RWPE2 (cell line): ENCODE data around the gene GRAP2.
"Not testable (repeated sequence)": the region's sequence is repeated elsewhere in the genome, so short reads cannot be mapped to it uniquely, and the experiment has no call there.

ENCODE experiments used
- ATAC-seq: fragments of 200-7000 bp; cut with Tn5 transposase; 3 replicates; pipeline ENCODE4 v1.9.1; 2021; ENCODE audit warnings: low read depth
- DNase-seq: peaks from one replicate; pipeline ENCODE4 v3.0.0-alpha.2; 2020; ENCODE audit warnings: low spot score
- H3K27ac ChIP-seq: fragments of 450-650 bp; 2 replicates; pipeline ENCODE4 v1.5.1; 2017; ENCODE audit warnings: mild to moderate bottlenecking; ENCODE audit not compliant: poor library complexity, severe bottlenecking
- H3K27me3 ChIP-seq: fragments of 250-450 bp; sonication (Bioruptor Pico); 2 replicates; pipeline ENCODE4 v1.5.1; 2021; ENCODE audit warnings: mild to moderate bottlenecking, moderate library complexity; ENCODE audit not compliant: insufficient read depth, poor library complexity, severe bottlenecking
- H3K36me3 ChIP-seq: fragments of 250-450 bp; sonication (Bioruptor Pico); 2 replicates; pipeline ENCODE4 v1.5.1; 2020; ENCODE audit warnings: low read depth, mild to moderate bottlenecking, moderate library complexity
- H3K4me1 ChIP-seq: fragments of 250-450 bp; sonication (Bioruptor Pico); 2 replicates; pipeline ENCODE4 v1.5.1; 2021; ENCODE audit warnings: mild to moderate bottlenecking, moderate library complexity; ENCODE audit not compliant: insufficient read depth, poor library complexity, severe bottlenecking
- H3K4me3 ChIP-seq: fragments of 250-450 bp; sonication (Bioruptor Pico); 2 replicates; pipeline ENCODE4 v1.5.1; 2021; ENCODE audit warnings: mild to moderate bottlenecking, moderate library complexity; ENCODE audit not compliant: severe bottlenecking
- H3K9me3 ChIP-seq: fragments of 250-450 bp; sonication (Bioruptor Pico); 2 replicates; pipeline ENCODE4 v1.5.1; 2021; ENCODE audit warnings: mild to moderate bottlenecking, moderate library complexity; ENCODE audit not compliant: severe bottlenecking
- TF ChIP-seq, protein P1 (sequence below): fragments of 450-650 bp; IDR thresholded peaks from one replicate; pipeline ENCODE4 v1.5.1; 2017; ENCODE audit warnings: mild to moderate bottlenecking, moderate library complexity; ENCODE audit not compliant: poor library complexity, severe bottlenecking

The GRAP2 gene

DNA sequence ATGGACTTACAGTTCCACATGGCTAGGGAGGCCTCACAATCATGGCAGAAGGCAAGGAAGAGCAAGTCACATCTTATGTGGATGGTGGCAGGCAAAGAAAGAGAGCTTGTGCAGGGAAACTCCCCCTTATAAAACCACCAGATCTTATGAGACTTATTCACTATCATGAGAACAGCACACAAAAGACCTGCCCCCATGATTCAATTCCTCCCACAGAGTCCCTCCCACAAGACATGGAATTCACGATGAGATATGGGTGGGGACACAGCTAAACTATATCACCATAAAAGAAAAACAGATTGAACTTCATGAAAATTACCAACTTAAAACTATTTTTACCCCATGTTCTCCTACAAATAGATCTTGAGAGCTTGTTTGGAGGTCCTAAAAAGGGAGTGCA is 26.9 kb upstream of the GRAP2 start:
- Histone ChIP-seq H3K4me3 (no peak overlapping the region), H3K27ac (no peak overlapping the region), H3K4me1 (no peaks in the 10 kb centered on the region), H3K9me3 (no peaks in the 10 kb centered on the region), H3K27me3 (peaks cover 11% of the 10 kb centered on the region), H3K36me3 (no peaks in the 10 kb centered on the region)
- DNase-seq (no peak), ATAC-seq (no peak)
- TF ChIP-seq, protein P1, sequence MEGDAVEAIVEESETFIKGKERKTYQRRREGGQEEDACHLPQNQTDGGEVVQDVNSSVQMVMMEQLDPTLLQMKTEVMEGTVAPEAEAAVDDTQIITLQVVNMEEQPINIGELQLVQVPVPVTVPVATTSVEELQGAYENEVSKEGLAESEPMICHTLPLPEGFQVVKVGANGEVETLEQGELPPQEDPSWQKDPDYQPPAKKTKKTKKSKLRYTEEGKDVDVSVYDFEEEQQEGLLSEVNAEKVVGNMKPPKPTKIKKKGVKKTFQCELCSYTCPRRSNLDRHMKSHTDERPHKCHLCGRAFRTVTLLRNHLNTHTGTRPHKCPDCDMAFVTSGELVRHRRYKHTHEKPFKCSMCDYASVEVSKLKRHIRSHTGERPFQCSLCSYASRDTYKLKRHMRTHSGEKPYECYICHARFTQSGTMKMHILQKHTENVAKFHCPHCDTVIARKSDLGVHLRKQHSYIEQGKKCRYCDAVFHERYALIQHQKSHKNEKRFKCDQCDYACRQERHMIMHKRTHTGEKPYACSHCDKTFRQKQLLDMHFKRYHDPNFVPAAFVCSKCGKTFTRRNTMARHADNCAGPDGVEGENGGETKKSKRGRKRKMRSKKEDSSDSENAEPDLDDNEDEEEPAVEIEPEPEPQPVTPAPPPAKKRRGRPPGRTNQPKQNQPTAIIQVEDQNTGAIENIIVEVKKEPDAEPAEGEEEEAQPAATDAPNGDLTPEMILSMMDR, result no peak

DNA sequence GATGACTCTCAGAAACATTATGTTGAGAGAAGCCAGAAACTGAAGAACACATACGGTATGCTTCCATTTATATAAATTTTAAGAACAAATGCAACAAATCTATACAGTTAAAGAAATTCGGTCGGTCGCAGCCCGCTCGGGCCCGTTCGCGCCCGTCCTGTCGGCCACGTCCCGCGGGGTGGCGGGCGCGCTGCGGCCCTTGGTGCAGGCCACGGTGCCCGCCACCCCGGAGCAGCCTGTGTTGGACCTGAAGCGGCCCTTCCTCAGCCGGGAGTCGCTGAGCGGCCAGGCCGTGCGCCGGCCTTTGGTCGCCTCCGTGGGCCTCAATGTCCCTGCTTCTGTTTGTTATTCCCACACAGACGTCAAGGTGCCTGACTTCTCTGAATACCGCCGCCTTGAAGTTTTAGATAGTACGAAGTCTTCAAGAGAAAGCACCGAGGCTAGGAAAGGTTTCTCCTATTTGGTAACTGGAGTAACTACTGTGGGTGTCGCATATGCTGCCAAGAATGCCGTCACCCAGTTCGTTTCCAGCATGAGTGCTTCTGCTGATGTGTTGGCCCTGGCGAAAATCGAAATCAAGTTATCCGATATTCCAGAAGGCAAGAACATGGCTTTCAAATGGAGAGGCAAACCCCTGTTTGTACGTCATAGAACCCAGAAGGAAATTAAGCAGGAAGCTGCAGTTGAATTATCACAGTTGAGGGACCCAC is 25.6 kb upstream of the GRAP2 start:
- not testable (repeated sequence) for ATAC-seq, H3K36me3 ChIP-seq, DNase-seq, H3K4me3 ChIP-seq, H3K9me3 ChIP-seq, H3K4me1 ChIP-seq, H3K27ac ChIP-seq
- peaks cover 11% of the 10 kb centered on the region for H3K27me3 ChIP-seq

DNA sequence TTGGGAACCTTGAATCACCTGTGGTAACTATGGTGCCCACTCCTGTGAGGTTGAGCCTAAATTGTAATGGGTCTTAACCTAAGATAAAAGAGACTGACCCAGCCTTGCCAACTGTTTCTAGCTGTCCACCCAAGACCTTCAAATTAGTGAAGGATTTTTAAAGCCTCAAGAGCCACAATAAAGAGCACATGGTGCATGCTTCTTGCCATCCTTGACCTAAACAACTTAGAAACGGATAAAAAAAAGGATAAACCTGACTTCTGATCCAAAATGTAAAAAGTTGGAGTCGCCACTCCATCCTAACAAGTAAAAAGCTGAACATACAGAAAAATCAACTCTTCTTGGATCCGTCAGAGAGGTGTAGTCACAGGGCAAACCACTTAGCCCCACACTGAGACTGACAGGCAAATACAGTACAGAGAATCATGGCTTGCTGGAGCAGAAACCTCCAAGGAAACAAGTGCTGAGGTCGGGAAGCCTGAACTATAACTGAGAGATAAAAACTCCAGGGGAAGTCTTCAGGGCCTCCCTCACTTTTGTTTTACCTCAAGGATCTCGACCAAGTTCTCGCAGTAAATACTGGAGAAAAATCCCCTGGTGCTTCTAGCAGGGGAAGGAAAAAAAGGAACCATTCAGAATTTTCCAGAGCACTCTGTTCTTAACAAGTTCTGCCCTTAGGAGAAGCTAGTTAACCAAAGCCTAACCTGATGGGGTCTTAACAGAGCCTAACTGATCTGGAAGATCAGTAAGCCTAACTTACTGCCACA is 23.6 kb upstream of the GRAP2 start:
- no peak for DNase-seq
- H3K9me3 ChIP-seq, result no peaks in the 10 kb centered on the region
- peaks cover 5% of the 10 kb centered on the region for H3K27me3 ChIP-seq
- TF ChIP-seq, protein P1, result no peak
- H3K36me3 ChIP-seq, result no peaks in the 10 kb centered on the region
- H3K27ac ChIP-seq, result no peak overlapping the region
- ATAC-seq, result no peak
- no peaks in the 10 kb centered on the region for H3K4me1 ChIP-seq
- H3K4me3 ChIP-seq, result no peak overlapping the region

DNA sequence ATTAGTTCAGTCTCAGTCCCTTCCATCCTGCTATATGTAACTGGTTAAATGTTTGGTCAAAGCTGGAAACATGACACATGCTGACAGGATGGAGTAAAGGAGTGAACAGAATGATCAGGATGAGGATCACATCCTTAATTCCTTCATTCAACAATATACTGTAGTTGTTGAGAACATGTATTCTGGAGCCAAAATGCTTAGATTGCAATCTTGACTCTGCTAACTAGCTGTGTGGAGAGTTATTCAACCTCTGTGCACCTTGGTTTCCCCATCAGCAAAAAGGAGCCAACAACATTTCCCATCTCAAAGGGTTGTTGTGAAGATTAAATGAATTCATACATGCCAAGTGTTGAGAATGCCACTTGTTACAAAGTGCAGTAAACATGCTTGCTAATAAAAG is 20.2 kb upstream of the GRAP2 start:
- Histone ChIP-seq H3K27ac (no peak overlapping the region), H3K4me3 (no peak overlapping the region), H3K4me1 (no peaks in the 10 kb centered on the region), H3K27me3 (peaks cover 3% of the 10 kb centered on the region), H3K9me3 (no peaks in the 10 kb centered on the region), H3K36me3 (no peaks in the 10 kb centered on the region)
- ATAC-seq (no peak), DNase-seq (no peak)
- TF ChIP-seq, protein P1, result no peak

DNA sequence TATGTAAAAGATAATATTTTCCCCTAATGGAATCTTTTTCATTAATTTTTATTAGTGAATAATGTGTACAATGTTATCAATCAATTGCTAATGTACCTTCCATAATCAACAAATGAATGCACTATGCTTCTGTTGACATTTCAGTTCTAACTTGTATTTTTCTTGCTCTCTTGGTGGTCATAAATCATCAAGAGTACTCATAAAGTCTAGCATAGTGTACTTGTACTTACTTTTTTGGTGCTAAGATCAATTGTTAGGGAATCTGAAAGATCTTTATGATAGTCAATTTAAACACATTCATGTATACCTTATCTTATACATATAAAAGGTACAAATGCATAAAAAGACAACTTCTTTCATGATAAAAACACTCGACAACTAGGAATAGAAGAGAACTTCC is 17.8 kb upstream of the GRAP2 start:
- no peak overlapping the region for H3K27ac ChIP-seq
- no peaks in the 10 kb centered on the region for H3K4me1 ChIP-seq
- TF ChIP-seq, protein P1, result no peak
- DNase-seq (no peak), ATAC-seq (no peak)
- H3K27me3 ChIP-seq, result peaks cover 3% of the 10 kb centered on the region
- H3K9me3 ChIP-seq, result no peaks in the 10 kb centered on the region
- no peaks in the 10 kb centered on the region for H3K36me3 ChIP-seq
- no peak overlapping the region for H3K4me3 ChIP-seq

DNA sequence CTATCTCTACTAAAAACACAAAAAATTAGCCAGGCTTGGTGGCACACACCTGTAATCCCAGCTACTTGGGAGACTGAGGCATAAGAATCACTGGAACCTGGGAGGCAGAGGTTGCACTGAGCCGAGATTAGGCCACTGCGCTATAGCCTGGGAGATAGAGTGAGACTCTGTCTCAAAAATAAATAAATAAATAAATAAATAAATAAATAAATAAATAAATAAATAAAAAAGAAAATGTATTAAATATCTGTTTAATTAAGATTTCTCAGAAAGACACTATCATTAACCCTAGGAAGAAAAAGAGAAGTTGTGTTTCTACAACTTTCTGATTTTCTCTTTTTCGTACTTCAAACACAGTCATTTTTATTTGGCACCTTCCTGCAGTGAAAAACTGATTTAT is 11.0 kb upstream of the GRAP2 start:
- not testable (repeated sequence) for ATAC-seq, H3K4me3 ChIP-seq, H3K36me3 ChIP-seq, H3K27ac ChIP-seq, H3K4me1 ChIP-seq, DNase-seq, H3K27me3 ChIP-seq, H3K9me3 ChIP-seq
